MCF 10A (cell line): Measurements from ENCODE around the gene VSIG8. TPM values are rescaled to one million over a fixed set of nuclear protein-coding genes. Genes with fewer than 3 reads are reported as not detected.

Experiments
- BruUV-seq: library from RNA; stranded (reverse); fragments of 400-500 nt; replicated peaks from 2 replicates; lab custom pipeline; 2021; lab: Mats Ljungman, UMichigan
- CTCF ChIA-PET: fragments of 300-600 bp; sonication (Branson Sonifier 250); formaldehyde crosslinking; extraction: SDS; loops from one replicate; lab custom pipeline; 2021; ENCODE audit warnings: antibody characterized with exemption, inconsistent platforms; lab: Yijun Ruan, JAX
- POLR2A ChIA-PET: fragments of 300-600, 350-650 bp; sonication (Branson Sonifier 250); formaldehyde crosslinking; extraction: SDS; loops from one replicate; lab custom pipeline; 2020; ENCODE audit warnings: antibody characterized with exemption, inconsistent platforms; lab: Yijun Ruan, JAX
- DNase-seq: peaks from one replicate; pipeline ENCODE4 v3.0.0-alpha.2; 2018; ENCODE audit not compliant: unreplicated experiment
- H3K27ac Mint-ChIP-seq: one replicate; pipeline ENCODE4 v1.8.0; 2022; ENCODE audit warnings: mild to moderate bottlenecking, low read depth, mixed read lengths; ENCODE audit not compliant: unreplicated experiment
- H3K27me3 Mint-ChIP-seq: one replicate; pipeline ENCODE4 v1.8.0; 2022; ENCODE audit warnings: mixed read lengths; ENCODE audit not compliant: insufficient read depth, unreplicated experiment
- H3K36me3 Mint-ChIP-seq: one replicate; pipeline ENCODE4 v1.8.0; 2022; ENCODE audit warnings: mild to moderate bottlenecking, moderate library complexity, mixed read lengths; ENCODE audit not compliant: insufficient read depth, unreplicated experiment
- H3K4me1 Mint-ChIP-seq: one replicate; pipeline ENCODE4 v1.8.0; 2022; ENCODE audit warnings: mixed read lengths; ENCODE audit not compliant: insufficient read depth, unreplicated experiment
- H3K4me3 Mint-ChIP-seq: one replicate; pipeline ENCODE4 v1.8.0; 2022; ENCODE audit warnings: mild to moderate bottlenecking, moderate library complexity, mixed read lengths; ENCODE audit not compliant: unreplicated experiment
- H3K9me3 Mint-ChIP-seq: one replicate; pipeline ENCODE4 v1.8.0; 2022; ENCODE audit warnings: mixed read lengths; ENCODE audit not compliant: unreplicated experiment
- CTCF ChIP-seq: fragments of 200-600 bp; IDR thresholded peaks from one replicate; pipeline ENCODE4 v1.8.0; 2022; ENCODE audit warnings: antibody characterized with exemption, mild to moderate bottlenecking; ENCODE audit not compliant: unreplicated experiment
- intact Hi-C: fragments of 100-400 bp; cut with micrococcal nuclease; formaldehyde crosslinking; loops from 2 replicates; pipeline ENCODE4 v1.14.1; 2022
- total RNA-seq: library from RNA; stranded (reverse); gene quantifications from 2 replicates; pipeline ENCODE4 v1.2.3, GENCODE V29; 2022

The VSIG8 gene
- total RNA-seq, 1 experiment from 2014 or later: not detected

GRCh38 chr1:159845751-159846629, 16.5 kb downstream of the VSIG8 start:
- no TSS peak for BruUV-seq
- intact Hi-C loops: no loop called here
- Mint-ChIP-seq H3K27ac (peak overlapping the region; percentile 44), H3K4me3 (no peak overlapping the region), H3K36me3 (no peaks in the 10 kb centered on the region), H3K4me1 (peaks cover 34% of the 10 kb centered on the region), H3K27me3 (no peaks in the 10 kb centered on the region), H3K9me3 (no peaks in the 10 kb centered on the region)
- DNase-seq: peak; percentile 16
- CTCF ChIA-PET: interaction anchor here (0.6 to 3.0 kb wide), 8 partner anchors 10 to 719 kb away, joined by 3 to 17 read pairs (median 3); partner anchors contain the start of gene VSIG8
- POLR2A ChIA-PET: interaction anchor here (0.7 to 2.0 kb wide), 4 partner anchors 9 to 186 kb away, joined by 3 to 4 read pairs (median 4); partner anchors contain the start of gene PIGM
- TF ChIP-seq CTCF: no peak

- Mint-ChIP-seq H3K36me3 (no peaks in the 10 kb centered on the region), H3K4me3 (no peak overlapping the region), H3K9me3 (no peaks in the 10 kb centered on the region), H3K27me3 (no peaks in the 10 kb centered on the region), H3K27ac (no peak overlapping the region), H3K4me1 (peaks cover 16% of the 10 kb centered on the region)
- ChIA-PET CTCF (interaction anchor here (0.5 to 1.7 kb wide), 7 partner anchors 9 to 162 kb away, joined by 3 to 9 read pairs (median 4); no protein-coding TSS in a partner anchor), POLR2A (interaction anchor here (1.2 to 2.0 kb wide), 2 partner anchors 10 to 27 kb away, joined by 3 to 8 read pairs; no protein-coding TSS in a partner anchor)
- BruUV-seq: no TSS peak
- peak; percentile 51 for DNase-seq
- intact Hi-C loops: no loop called here
- TF ChIP-seq CTCF: no peak
Measured at GRCh38 chr1:159843459-159843858, 19.0 kb downstream of the VSIG8 start.

- ChIA-PET POLR2A (interaction anchor here (0.6 to 1.5 kb wide), 7 partner anchors 9 to 910 kb away, joined by 3 to 4 read pairs (median 3); partner anchors contain the start of genes PYHIN1 and TAGLN2), CTCF (interaction anchor here (0.6 to 5.3 kb wide), 8 partner anchors 8 to 644 kb away, joined by 3 to 36 read pairs (median 4); no protein-coding TSS in a partner anchor)
- BruUV-seq: no TSS peak
- no peaks in the 10 kb centered on the region for H3K27me3 Mint-ChIP-seq
- H3K4me1 Mint-ChIP-seq: peaks cover 18% of the 10 kb centered on the region
- no peaks in the 10 kb centered on the region for H3K36me3 Mint-ChIP-seq
- no peaks in the 10 kb centered on the region for H3K9me3 Mint-ChIP-seq
- TF ChIP-seq CTCF: no peak
- intact Hi-C loops: no loop called here
- no peak for DNase-seq
- H3K4me3 Mint-ChIP-seq: no peak overlapping the region
- H3K27ac Mint-ChIP-seq: no peak overlapping the region
Measured at GRCh38 chr1:159841749-159842148, 20.7 kb downstream of the VSIG8 start.
